CD4-positive, alpha-beta T cell treated with Interleukin-2 at 100 ng/mL for 4 hours (primary cell): ENCODE results near the gene HILPDA.
A peak's percentile ranks its signal among the peaks of the same experiment; 100 is the strongest.

Experiments used
- DNase-seq: peaks from one replicate; pipeline ENCODE4 v3.0.0-alpha.2; 2020; ENCODE audit warnings: low spot score

HILPDA gene

DNA sequence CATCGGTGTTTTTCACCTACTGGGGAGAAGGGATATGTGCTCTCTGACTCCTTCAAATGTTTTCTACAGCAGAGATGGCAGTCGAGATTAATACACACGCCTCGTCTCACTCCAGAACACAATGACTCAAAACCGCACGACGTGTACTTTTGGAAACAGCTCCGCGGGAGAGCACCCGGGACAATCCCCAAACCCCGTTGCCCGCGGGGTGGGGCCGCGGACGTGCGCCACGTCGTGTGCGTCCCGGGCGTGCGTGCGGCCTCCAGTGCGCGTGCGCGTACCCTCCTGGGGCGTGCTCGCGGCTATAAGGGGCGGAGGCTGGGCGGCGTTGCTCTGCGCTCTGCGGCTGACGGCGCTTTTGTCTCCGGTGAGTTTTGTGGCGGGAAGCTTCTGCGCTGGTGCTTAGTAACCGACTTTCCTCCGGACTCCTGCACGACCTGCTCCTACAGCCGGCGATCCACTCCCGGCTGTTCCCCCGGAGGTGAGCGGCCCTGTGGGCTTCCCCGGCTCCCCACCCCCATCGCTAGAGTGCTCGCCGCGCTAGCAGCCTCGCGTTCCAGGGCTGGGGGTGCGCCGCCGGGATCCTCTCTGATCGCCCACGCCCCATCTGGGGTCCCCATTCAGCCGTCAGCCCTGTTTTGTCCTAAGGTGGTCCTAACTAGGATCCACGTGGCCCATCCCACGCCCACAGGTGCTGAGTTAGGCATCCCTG is at the start of gene HILPDA:
Gene HILPDA, plus strand, starts transcription at position 336 of the 712 bp plus-strand sequence. CDS start 1,391 bp downstream, outside the sequence.
- peak; percentile 94 for DNase-seq

DNA sequence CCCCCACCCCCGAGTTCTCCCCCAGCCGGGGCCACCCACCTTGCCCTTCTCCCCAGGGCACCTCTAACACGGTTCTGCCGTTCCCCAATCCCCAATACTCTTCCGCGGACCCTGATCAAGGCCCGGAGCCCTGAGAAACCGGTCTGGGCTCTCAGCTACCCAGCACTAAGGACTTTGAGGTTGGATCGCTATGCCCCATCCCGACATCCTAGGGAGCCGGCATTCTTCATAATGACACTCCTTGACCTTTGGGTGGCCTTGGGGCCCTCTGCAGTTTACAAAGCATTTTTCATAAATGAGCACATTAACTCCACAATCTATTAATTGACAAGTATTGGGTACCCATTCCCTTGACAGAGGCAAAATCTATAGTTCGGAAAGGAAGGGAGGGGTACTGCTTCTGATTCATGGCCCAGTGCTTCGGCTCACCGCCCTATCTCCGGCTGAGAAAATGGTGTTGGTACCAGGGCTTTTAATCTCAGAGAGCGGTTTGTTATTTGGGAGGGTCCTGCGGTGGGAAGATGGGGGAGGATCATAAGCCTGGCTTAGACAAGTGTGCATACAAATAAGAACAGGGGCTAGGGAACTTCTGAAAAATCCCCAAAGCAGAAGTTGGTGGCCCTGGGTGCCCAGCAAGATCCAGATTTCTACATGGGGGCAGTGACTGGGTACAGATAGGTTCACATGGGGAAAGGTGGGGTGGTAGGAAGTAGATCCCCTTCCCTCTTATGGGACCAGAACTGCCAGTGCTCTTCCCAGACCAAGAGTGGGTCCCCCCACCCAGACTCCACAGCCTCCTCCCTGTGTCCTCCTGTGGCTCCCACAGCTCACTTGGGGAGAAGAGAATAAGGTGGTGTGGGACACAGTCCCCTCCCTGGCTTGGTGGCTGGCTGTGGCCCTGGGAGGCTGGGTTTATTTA is 49.1 kb upstream of the HILPDA start:
- DNase-seq, result no peak

DNA sequence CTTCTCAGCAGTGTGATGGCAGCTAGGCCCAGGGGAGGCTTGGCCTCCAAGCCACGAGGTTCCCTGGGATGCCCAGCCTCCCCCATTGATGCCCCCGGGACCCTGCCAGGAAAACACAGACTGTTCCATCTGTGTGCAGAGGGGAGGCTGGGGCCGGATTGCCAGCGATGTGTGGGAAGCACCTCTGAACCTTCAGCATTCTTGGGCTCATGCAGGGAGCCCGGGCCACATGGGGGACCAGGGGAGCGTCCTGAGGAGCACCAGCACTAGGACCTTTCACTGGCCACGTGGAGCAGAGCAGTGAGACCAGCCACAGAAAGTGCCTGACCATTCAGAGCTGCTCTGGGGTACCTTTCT is 48.5 kb upstream of the HILPDA start:
- no peak for DNase-seq

- DNase-seq, result no peak
Observed at GRCh38 chr7:128407751-128408708, 47.6 kb upstream of the HILPDA start.

GRCh38 chr7:128408709-128409595 is 46.7 kb upstream of the HILPDA start:
- DNase-seq, result no peak

GRCh38 chr7:128409596-128410450 is 45.9 kb upstream of the HILPDA start, which contains the start of gene IMPDH1:
IMPDH1 (minus strand) TSS chr7:128409982; CDS start chr7:128409901, 81 bp downstream.
- peak; percentile 85 for DNase-seq

- DNase-seq, result no peak
Observed at GRCh38 chr7:128410451-128410753, 45.3 kb upstream of the HILPDA start.

GRCh38 chr7:128415217-128415785 is 40.4 kb upstream of the HILPDA start:
- DNase-seq, result no peak

GRCh38 chr7:128417071-128417470 is 38.6 kb upstream of the HILPDA start:
- no peak for DNase-seq

DNA sequence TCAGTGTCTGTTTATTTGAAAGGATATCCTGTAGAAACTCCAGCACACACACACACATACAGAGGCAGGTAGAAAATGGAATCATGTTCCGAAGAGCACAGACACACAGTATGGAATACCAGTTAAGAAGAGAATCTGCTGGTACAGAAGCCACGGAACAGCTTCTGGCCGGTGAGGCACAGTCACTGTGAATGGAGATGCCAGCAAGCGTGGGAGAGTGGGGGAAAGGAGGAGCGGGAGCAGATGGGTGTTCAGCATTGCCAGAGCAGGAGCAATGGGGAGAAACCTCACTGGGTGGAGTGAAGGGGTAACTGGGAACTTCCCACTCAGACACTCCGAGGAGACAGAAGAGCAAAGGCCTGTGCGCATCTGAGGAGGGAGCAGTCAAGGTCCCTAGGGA is 36.4 kb upstream of the HILPDA start:
- DNase-seq, result no peak

GRCh38 chr7:128420773-128421172 is 34.9 kb upstream of the HILPDA start:
- DNase-seq, result no peak

DNA sequence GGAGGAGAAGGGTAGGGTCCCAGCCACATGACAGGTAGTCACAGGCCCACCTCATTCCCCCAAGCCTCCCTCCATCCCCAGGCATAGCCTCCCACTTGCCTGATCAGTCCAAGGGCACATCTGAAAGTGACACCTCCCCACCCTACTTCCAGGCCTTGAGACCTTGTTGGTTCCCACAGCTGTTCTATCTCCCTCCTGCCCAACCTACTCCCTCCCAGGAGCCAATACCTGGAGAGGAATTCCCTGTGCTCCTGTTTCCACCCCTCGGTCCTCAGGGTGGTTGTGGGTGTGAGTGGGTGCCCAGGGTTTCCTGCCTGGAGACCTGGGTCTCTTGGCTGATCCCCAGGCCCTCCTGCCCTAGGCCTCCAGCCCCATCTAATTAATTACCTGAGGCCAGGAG is 34.3 kb upstream of the HILPDA start:
- no peak for DNase-seq

- DNase-seq, result no peak
Observed at GRCh38 chr7:128422037-128422436, 33.6 kb upstream of the HILPDA start.

DNA sequence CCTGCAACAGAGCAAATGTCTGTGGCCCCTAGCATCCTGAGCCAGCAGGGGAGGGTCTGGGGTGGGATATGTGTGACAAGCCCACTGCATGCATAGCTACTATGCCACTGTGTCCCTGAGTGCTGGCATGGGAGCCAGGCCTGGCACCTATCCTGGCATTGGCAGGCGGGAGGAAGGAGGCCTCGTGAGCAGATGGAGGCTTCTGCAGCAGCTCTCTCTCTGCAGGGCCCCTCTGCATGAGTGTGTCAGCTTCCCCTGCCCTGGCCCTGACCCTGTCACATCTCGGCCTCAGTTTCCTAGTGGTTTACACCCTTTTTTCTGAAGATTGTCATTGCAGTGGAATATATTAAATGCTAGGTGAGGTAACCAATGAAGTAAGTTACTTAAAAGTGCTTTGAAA is 32.8 kb upstream of the HILPDA start:
- DNase-seq, result peak; percentile 21

DNA sequence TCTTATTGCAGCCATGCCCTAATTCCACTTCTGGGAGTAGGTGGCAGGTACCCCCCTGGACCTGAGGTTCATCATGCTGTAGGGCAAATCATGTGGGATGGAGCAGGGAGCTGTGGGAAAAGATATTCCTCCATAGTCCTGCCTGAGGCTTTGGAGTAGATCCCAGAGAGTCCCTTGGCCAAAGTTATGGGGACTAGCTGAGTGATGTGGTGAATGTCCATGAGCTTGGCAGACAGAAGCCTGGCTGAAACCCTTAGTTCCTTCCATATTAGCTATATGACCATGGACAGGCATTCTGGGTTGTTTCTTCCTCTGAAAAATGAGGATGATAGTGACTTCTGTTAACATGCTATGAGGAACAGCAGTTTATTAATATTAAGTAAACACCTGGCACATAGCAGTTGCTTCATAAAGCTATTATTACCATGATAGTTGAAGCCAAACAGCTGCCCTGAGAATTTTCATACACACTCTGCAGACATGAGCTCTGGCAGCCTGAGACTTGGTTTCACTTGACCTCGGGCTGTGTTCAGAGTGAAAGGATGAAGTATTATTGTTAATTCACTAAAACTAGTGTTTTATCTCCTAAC is 30.9 kb upstream of the HILPDA start:
- DNase-seq, result no peak

DNA sequence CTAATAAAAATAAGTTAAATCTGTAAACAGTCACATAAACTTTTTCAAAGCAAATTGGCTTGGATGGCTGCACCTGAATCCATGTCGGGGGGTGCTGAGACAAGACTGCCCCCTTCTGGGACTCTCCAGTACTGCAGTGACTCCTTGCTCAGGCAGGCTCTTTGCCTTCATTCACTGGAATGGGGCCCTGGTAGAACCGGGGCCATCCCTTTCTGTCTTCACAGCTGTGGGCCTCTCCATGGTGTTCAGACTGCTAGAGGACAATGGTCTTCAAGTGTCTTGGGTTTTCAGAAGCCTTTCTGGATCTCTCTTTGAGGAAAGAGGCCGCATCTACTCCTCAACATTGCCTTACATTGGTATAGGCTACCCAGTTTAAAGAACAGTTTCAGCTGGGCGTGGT is 29.8 kb upstream of the HILPDA start:
- DNase-seq, result peak; percentile 82

- peak; percentile 66 for DNase-seq
Observed at GRCh38 chr7:128427289-128427891, 28.3 kb upstream of the HILPDA start.

DNA sequence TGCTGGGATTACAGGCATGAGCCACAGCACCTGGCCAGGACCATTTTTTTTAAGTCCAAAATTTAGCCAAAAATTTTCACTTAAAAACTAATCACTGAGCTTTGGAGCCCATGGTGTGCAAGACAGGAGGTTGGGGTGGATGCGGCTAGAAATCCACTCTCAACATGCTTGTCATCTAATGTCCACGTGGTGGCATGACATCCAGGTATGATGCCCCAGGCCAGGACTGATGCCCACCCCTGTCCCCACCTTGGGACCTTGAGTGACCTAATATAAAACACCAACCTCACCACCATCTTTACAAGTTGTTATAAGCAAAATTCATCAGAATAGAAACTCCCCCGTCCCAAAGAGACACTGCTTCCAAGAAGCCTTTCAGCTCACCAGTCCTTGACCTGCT is 25.5 kb upstream of the HILPDA start:
- no peak for DNase-seq

GRCh38 chr7:128431221-128431620 is 24.5 kb upstream of the HILPDA start:
- no peak for DNase-seq
